DMS153 (cell line): Measurements from ENCODE around the gene BTBD16.
A peak's percentile ranks its signal among the peaks of the same experiment; 100 is the strongest.

Experiments
- DNase-seq: peaks from one replicate; lab custom pipeline; 2025; lab: John Stamatoyannopoulos, UW

Gene BTBD16

DNA sequence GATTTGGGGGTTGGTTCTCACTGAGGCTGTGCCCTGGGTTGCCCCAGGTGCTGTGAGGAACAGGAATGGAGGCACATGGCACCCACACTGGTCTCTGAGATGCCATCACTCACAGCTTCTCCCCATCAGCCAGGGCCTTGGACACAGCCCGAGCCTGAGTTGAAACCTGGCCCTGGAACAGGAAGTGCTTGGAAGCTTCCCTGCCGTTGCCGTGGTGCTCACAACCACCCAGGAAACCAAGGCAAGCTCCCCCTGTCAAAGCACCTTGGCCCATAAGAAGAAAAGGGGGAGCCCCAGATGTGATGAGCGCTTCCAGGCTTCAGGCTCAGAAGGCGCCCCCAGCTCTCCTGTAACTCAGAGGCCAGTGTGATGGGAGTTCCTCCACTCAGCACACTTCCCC is at the start of gene BTBD16:
TSS of gene BTBD16 (plus strand) at position 221 of the 400 bp plus-strand sequence. CDS start 3,786 bp downstream, outside the sequence.
- no peak for DNase-seq

DNA sequence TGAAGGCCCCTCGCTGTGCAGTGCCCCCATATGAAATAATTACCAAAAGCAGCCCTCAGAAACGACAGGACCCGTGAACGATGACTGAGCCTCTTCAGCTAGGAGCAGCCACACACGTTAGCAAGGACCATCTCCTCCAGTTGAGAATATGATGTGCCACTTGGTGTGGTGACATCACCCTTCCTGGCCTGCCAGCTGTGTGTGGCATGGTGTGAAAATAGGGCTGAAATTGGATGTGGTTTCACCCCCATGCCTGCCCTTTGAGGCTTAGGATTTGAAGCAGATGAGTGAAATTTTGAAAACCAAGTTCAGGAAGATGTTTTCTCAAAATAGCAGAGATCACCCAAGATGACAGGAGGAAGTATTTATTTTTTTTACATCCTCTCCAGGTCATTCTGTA is 49.1 kb upstream of the BTBD16 start:
- DNase-seq, result no peak

DNA sequence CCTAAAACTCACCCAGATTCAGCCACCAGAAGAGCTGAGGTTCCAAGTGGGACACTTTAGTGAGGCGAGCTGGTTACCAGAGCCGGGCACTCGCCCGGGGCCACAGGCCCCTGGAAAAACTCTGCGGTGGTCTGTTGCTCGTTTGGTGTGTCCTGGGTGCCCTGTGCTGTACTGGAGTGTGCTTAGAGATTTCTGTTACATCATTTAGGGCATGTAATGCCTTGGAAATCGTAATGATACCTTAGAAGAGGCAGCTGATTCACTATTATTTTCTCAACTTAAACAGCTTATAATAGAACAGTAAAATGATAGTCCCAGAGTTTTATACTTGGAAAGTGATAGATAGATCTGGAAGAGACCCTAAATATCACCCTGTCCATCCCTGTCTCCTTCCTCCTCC is 48.5 kb upstream of the BTBD16 start:
- DNase-seq, result no peak

DNA sequence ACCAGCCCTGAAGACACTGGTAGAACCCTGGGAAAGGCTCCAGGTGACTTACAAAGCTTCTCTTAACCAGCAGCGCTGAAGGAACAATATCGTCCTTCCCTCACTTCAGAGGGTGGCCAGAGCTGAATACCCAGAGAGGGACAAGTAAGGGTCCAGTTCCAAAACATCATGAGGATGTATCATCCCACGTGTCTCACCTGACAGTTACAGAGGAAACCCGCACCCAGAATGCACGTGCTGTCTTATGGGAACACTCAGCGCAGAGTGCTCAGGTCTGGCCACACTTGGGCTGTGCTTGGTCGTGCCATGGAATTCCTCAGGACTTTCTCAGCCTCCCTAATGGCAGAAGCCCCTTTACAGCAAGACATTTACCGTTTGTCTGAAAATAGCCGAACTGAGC is 46.9 kb upstream of the BTBD16 start:
- no peak for DNase-seq

DNA sequence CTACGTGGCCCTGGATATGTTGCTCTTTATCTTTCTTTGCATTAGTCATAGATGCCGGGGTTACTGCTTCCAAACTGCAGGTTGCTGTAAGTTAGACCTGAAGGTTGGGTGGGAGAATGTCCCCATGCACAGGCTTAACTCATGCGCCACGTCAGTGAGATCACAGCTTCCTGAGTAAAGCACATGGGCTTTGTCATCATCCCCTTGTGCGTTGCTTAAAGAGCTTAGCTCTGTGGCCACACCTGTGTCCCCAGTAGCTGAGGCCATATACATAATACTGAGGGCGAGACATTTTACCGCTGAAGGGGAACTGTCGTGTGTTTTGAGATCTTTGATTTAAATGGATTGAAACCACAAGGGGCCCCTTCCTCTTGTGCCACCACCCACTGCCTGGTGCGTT is 45.8 kb upstream of the BTBD16 start:
- no peak for DNase-seq

DNA sequence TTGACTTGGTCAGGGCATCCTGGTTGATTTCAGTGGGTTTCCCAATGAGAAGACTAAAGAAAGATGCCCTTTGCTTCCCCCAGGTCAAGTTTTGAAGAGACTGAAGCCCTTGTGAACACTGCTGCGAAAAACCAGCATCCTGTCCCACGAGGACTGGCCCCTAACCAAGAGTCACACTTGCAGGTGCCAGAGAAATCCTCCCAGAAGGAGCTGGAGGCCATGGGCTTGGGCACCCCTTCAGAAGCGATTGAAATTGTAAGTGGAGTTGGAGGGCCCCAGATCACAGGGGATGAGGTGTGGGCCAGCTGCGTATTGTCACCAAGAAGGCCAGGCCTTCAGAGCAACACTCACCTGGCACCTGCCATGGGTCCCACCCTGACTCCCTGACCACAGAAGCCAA is 43.3 kb upstream of the BTBD16 start:
- DNase-seq, result no peak

DNA sequence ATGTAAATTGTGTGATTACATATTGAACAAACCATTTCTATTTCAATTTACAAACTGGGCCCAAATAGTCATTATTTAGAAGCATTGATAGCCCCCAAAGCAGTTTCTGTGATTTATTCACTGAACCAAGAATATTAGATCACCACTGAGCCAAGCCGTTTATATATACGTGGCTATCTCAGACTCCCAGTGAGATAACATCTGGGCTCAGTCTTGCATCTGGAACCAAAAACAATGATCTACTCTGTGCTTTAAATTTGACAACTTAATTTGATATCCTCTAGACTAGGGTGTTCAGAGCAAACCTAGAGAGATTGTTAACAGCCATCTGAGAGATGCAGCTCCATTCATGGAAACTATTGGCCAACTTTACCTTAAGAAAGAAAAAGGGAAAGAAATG is 41.4 kb upstream of the BTBD16 start:
- DNase-seq, result no peak

DNA sequence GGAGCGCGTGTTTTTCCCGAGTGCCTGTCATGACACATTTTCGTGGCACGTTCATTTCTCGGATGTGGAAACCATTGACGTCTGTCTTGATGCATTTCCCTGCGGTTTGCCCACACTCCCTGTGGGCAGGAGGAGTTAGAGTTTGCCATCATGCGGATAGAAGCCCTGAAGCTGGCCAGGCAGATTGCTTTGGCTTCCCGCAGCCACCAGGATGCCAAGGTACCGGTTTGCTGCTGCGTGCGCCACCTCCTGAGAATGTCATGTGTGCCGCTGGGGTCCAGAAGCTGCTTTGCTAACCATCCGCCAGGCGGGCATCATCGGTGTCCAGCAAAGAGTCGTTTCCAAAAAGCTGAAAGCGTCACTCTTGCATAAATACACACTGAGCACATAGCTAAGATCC is 40.9 kb upstream of the BTBD16 start:
- DNase-seq, result no peak

DNA sequence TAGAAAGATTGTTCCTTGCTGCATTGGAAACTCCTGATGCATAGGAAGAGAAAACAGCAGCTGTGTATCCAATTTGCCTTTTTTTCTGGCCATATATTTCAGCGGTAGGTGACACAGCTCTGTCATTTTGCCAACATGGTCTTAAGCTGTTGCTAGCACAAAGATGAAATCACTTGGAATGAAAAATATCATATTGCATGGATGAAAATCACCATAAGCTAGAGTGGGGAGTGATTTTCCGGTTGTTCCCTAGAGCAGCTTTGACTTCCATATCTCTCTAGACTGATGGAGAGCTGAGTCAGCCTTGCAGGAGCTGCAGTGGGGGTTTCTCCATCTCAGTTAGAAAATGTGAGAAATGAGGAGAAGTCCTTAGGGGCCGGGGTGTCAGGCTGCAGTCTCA is 38.3 kb upstream of the BTBD16 start:
- no peak for DNase-seq

DNA sequence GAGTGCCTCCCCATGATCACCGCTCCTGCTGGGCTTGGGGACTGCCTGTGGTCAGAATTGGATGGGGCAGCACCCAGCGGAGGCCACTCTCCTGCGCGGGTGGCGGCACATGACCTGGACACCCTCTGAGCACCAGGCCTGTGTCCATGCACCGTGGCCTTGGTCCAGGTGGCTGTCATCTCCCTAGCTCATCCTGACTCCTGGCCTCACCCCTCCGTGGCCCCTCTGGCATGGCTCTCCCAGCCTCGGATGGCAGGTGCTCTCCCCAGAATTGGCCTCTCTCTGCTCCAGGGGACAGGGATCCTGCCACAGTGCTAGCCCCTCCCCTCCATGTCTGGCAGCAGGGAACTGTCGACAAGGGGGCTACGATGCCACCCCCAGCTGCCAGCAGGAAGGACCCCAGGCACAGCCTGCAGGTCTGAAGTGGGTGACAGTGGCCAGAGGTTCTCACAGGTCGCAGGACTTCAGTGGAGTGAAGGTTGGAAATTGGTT is 37.2 kb upstream of the BTBD16 start:
- DNase-seq, result no peak

DNA sequence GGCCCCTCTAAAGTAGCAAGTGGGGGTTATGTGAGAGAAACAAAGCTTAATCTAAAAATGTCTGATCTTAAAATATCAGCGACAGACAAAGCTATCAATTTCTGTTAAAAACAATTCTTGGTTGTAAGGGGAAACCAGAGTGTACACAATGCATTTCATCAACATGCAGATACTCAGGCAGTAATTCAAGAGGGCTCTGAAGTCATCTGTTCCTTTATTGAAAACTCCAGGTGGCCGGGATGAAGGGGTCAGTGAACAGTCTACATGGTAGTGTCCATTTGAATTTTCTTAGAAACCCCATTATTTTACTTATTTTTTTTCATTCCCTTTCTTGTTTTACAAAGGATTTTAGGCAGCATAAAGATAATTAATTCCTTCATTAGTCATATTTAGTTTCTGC is 36.7 kb upstream of the BTBD16 start:
- peak; percentile 23 for DNase-seq

DNA sequence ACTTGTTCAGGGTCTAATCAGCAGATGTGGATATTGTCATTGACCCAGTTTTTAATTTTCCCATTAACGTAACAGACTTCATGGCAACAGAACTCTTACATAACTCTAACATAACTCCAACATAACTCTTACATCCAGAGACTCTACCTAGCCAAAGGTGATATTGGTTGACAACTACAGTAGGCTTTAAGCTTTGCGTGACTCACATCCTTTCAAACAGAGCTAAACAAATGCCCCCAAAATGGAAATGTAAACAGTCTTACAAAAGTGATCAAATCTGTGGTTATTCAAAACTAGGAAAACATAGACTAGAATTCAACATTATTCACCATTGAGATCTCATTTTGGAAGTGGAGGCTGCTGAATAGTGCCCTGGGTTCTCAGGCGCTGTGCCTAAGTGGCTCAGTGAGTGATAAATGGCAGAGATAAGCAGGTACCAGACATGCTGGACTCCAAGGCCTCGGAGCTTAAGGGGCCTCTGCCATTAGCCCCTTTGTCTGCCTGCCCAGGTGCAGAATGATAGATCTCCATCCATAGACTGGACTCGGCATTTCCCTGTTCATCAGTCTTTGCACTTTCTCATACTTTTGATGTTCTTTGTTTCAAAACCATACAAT is 34.3 kb upstream of the BTBD16 start:
- DNase-seq, result peak; percentile 80

DNA sequence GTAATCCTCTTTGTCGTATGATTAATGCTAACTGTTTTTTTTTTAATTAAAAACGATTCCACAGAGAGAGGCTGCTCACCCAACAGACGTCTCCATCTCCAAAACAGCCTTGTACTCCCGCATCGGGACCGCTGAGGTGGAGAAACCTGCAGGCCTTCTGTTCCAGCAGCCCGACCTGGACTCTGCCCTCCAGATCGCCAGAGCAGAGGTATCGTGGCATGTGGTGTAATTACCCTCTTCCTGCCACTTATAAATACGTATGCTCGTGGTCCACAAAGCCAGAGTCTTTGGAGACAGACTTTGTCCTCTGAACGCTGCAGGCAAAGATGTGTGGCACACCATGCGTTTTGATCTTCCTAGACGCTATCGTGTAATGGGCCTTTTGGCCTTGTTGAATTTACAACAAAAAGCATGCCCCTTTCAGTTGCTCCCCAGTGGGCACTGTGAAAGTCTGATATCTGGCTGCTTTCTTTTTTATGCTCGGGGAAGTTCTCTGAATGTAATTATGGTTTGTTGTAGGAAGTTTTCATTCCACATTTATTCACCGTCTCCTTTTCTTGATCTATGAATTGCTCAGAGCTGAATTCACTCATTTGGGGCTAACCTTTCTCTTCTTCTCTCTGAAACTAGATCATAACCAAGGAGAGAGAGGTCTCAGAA is 33.6 kb upstream of the BTBD16 start:
- no peak for DNase-seq

DNA sequence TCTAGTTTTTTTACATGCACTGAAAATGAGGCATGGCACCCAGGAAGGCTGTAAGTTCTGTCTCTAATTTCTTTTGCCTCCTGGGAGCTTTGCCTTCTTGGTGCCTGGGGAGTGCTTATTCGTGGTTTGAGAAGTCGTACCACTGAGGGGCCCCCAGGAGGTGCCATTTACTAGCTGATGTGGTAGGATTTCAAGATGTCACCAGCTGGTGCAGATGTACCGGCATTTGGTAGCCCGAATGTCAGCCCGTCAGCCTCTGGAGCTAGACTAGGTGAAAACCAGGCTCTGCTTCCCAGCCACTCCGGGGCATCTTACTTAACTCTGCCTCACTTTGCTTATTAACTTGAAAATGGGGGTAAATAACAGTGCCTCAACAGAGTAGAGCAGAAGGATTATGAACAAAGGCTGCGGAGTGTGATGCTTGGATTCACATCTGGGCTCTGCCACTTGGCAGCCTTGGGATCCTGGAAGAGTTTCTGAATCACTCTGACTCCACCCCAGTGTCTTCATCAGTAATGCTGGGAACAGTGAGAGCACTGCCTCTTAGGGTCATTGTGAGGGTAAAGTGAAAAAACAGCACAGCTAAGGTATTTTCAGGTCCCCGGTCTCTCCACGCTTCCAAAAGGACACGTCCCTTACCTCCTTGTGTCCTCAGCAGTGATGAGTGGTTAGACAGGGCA is 31.4 kb upstream of the BTBD16 start:
- DNase-seq, result no peak

DNA sequence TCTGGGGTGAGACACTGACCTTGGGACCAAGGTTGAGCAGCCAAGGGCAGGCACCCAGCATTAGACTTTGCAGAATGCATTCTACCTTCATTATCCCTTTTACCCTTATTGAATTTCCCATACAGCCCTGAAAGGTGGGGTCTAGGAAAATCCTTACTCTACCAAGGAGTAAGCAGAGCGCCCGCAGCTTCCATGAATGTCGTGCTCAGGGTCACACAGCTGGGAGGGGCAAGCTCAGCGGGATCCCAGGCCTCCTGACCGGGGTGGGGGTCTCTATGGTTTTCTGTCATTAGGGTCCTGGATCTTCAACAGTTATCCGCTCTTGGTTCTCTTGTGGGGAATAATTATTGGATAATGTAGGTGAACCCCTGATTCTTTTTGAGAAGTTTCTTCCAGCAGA is 30.7 kb upstream of the BTBD16 start:
- DNase-seq, result no peak

DNA sequence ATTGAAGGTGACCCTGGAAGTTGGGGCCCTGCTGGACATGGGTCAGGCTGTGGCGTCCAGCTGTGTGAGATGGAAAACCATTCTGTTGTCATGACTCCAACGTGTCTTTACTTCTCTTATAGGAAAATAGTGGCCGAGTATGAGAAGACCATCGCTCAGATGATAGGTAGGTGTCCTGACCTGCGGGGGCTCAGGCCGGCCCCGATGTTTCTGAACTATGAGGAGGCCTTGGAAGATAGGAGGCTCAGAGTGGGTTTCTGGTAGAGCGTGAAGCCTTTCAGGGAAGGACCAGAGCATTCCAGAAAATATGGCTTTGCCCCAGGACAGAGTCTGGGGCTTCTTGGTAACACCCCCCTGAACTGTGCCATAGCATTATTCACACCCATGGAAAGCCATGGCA is 29.3 kb upstream of the BTBD16 start:
- no peak for DNase-seq

DNA sequence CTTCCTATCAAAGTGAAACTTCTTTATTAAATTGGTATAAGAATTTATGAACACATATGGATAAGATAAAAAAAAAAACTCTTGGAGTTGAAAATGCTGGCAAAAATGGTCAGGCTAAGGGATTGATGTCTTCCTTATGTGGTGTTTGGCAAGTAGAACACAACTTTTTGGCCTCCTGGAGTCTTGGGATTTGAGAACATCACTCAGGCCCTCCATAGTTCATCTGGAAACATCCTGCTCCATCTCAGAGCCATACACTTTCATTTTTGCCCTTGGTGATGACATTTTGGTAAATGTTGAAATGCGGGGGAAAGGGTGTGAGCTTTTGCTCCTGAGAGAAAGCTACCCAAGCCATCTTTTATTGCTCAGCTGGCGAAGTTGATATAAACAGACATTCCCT is 27.5 kb upstream of the BTBD16 start:
- DNase-seq, result no peak

DNA sequence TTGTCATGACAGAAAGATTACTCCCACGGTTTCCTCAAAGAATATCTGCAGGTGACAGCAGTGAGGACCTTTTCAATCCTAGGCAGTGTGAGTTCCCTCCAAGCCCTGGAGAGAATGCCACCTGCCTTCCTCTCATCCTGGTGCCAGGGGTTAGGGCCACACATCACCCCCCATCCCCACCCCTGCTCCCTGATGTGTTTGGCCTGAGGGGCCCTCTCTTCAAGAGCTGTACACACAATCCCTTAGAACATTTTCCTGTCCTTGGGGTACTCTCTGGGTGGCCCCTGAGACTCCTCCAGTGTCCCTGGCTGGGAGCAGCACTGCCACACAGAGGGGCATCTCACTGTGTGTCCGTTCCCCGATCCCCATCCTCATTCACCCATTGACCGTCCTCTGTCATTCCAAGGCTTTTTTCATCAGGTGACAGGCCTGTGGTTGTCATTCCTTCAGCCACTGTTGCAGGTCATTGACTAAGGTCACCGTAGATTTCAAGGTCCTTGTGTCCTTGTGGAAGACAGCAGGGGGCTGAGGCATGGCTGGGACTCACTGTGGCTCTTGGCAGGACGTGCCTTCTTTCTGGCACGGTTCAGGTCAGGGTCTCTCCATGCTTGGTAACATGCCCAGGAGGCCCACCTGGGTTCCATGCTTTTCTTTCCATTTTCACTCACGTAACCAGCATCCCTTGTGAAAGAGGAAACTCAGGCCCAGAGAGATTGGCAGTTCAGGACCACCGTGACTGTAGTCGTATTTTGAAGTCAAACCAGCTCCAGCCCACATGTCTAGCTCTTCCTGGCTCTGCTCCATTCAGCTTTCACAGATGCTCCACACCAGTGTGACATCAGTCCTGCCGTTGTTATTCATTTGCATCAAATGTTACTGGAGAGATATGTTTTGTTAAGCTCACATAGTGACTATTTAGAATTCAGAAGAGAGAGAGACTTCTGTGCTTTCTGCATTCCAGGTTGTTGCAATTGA is 26.8 kb upstream of the BTBD16 start:
- DNase-seq, result no peak

DNA sequence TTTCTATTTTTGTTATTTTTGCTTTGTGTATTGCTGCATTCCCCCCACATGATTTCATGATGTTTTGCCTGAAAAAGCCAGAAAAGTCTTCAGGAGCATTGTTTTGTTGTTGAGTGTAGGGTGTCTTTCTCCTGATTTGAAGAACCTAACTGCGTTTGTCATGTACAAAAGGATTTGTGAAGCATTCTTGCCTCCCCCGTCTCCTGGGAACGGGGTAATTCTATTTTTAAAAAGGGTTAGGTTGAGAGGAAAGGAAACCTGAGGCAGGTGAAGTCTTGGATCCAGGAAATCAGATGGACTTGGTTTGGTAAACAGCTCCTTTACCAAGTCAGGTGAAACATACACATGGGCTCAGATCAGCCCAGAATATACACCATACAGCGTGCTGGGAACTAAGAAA is 26.0 kb upstream of the BTBD16 start:
- DNase-seq, result peak; percentile 30

DNA sequence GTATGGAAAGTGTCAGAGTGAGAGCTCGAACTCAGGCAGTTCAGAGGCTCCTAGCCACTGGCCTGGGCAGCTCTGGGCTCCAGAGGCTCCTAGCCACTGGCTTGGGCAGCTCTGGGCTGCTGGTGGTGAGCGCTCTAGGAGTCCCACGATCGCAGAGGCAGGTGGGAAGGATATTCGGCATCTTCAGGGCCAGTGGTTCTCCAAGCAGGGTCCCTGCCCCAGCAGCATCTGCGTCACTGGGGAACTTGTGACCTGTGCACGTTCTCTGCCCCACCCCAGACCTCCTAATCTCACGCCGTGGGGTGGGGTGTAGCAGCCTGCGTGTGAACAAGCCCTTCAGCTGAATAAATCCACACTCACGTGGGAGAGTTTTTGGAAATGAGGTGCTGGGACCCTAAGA is 25.2 kb upstream of the BTBD16 start:
- DNase-seq, result no peak

DNA sequence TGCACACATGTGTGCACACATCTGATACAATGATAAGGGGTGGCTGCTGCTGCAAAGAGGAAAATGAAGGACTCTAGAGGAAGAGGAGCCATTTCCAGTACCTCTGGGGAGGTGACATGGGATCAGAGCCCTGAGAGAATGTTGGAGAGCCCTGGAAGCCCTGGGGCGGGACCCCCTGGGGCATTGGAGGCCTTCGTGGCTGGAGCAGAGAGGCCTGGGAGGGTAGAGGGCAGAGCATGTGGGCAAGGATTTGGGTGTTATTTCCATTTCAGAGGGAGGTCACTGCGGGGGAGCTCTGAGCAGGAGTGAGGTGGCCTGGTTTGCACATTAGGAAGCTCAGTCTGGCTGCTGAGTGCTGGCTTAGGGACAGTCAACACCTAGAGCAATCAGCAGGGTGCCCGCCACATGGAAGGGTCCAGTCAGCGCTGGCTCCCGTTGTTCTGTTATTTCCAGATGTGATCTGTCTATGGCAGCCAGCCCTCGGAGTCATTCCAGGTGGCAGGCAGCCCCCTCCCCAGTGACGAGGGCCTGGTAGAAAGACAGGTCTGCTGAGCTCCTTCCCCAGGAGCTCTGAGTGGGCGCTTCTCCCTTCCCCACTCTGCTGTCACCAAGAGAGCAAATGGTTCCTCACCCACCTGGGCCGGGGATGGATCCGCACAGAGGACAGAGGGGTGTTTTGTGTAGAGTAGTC is 24.1 kb upstream of the BTBD16 start:
- no peak for DNase-seq
